PC-3 (cell line): ENCODE measurements around the gene MCU. TPM values are rescaled to one million over a fixed set of nuclear protein-coding genes. Genes with fewer than 3 reads are reported as not detected.

Source experiments
- ATAC-seq: fragments of 200-7000 bp; cut with Tn5 transposase; 2 replicates; pipeline ENCODE4 v1.9.1; 2020; ENCODE audit warnings: mild to moderate bottlenecking, moderate library complexity
- BruUV-seq: library from RNA; stranded (reverse); fragments of 400-500 nt; replicated peaks from 2 replicates; lab custom pipeline; 2021; lab: Mats Ljungman, UMichigan
- CTCF ChIA-PET: fragments of 300-600 bp; sonication (Branson Sonifier 250); formaldehyde crosslinking; loops from one replicate; lab custom pipeline; 2022; ENCODE audit warnings: antibody characterized with exemption; lab: Charles Lee
- POLR2A ChIA-PET: fragments of 300-600 bp; sonication (Branson Sonifier 250); formaldehyde crosslinking; loops from one replicate; lab custom pipeline; 2022; ENCODE audit warnings: antibody characterized with exemption; ENCODE audit not compliant: unreplicated experiment; lab: Charles Lee
- DNase-seq: peaks from one replicate; pipeline ENCODE4 v3.0.0-alpha.2; 2015
- H2AFZ ChIP-seq: fragments of 300-600 bp; sonication (generic); 2 replicates; pipeline ENCODE4 v1.6.0; 2016; ENCODE audit warnings: antibody characterized with exemption, low read length
- H3F3A ChIP-seq: fragments of 300-600 bp; sonication (generic); one replicate; pipeline ENCODE4 v1.6.0; 2017; ENCODE audit warnings: antibody characterized with exemption, low read length, control low read depth, mild to moderate bottlenecking; ENCODE audit not compliant: unreplicated experiment
- H3K27ac ChIP-seq: fragments of 300-600 bp; sonication (generic); 2 replicates; pipeline ENCODE4 v1.5.1; 2016; ENCODE audit warnings: mild to moderate bottlenecking, low read length
- H3K27me3 ChIP-seq: fragments of 300-600 bp; sonication (generic); 2 replicates; pipeline ENCODE4 v1.6.1; 2016; ENCODE audit warnings: low read length, mixed read lengths
- H3K36me3 ChIP-seq: fragments of 300-600 bp; sonication (generic); 2 replicates; pipeline ENCODE4 v1.6.1; 2016; ENCODE audit warnings: low read depth, mixed run types, low read length, mixed read lengths
- H3K4me1 ChIP-seq: fragments of 300-600 bp; sonication (generic); 2 replicates; pipeline ENCODE4 v1.5.1; 2016; ENCODE audit warnings: low read length; ENCODE audit not compliant: insufficient read depth
- H3K4me2 ChIP-seq: fragments of 300-600 bp; sonication (generic); 2 replicates; pipeline ENCODE4 v1.6.0; 2016; ENCODE audit warnings: low read length
- H3K4me3 ChIP-seq: fragments of 300-600 bp; sonication (generic); 2 replicates; pipeline ENCODE4 v1.5.1; 2016; ENCODE audit warnings: mild to moderate bottlenecking, low read length, mixed read lengths
- H3K79me2 ChIP-seq: fragments of 300-600 bp; sonication (generic); 2 replicates; pipeline ENCODE4 v1.6.1; 2017; ENCODE audit warnings: low read length, mixed read lengths
- H3K9ac ChIP-seq: fragments of 300-600 bp; sonication (generic); 2 replicates; pipeline ENCODE4 v1.6.0; 2016; ENCODE audit warnings: mild to moderate bottlenecking, low read length
- H3K9me2 ChIP-seq: fragments of 300-600 bp; sonication (generic); replicated peaks from 2 replicates; pipeline ENCODE4 v1.6.1; 2016; ENCODE audit warnings: mixed run types, low read length, mixed read lengths
- H3K9me3 ChIP-seq: fragments of 300-600 bp; sonication (generic); 2 replicates; pipeline ENCODE4 v1.6.1; 2016; ENCODE audit warnings: low read length, mixed read lengths
- H4K20me1 ChIP-seq: fragments of 300-600 bp; sonication (generic); 2 replicates; pipeline ENCODE4 v1.6.1; 2016; ENCODE audit warnings: low read length, mixed read lengths
- CTCF ChIP-seq: fragments of 300-600 bp; sonication (generic); conservative IDR thresholded peaks from 2 replicates; pipeline ENCODE4 v1.5.1; 2017; ENCODE audit warnings: antibody characterized with exemption, low read depth, mild to moderate bottlenecking, low read length
- EZH2 ChIP-seq: fragments of 300-600 bp; sonication (generic); IDR thresholded peaks from one replicate; pipeline ENCODE4 v1.6.1; 2017; ENCODE audit warnings: antibody characterized with exemption, mild to moderate bottlenecking, low read length; ENCODE audit not compliant: unreplicated experiment
- EZH2phosphoT487 ChIP-seq: fragments of 300-600 bp; sonication (generic); IDR thresholded peaks from 2 replicates; pipeline ENCODE4 v1.6.1; 2018; ENCODE audit warnings: mild to moderate bottlenecking, antibody characterized with exemption, low read length, borderline replicate concordance
- intact Hi-C: fragments of 100-400 bp; cut with micrococcal nuclease; formaldehyde crosslinking; loops from 2 replicates; pipeline ENCODE4 v1.9.0; 2023
- total RNA-seq: library from RNA; depleted of rRNA; stranded (reverse); fragments of >200 nt; gene quantifications from 2 replicates; pipeline ENCODE4 v1.2.3, GENCODE V29; 2014

Gene MCU
- total RNA-seq, 1 experiment from 2014 or later = 21.5 TPM

- intact Hi-C loops = no loop called here
- BruUV-seq = no TSS peak
Observed at GRCh38 chr10:72887043-72887442, 195.1 kb downstream of the MCU start.

GRCh38 chr10:72888151-72888638, 196.3 kb downstream of the MCU start:
- BruUV-seq = no TSS peak
- DNase-seq (no peak), ATAC-seq (no peak)
- no peak overlapping the region for H3K9ac ChIP-seq
- H3K79me2 ChIP-seq = no peaks in the 10 kb centered on the region
- no peaks in the 10 kb centered on the region for H3K9me3 ChIP-seq
- no peaks in the 10 kb centered on the region for H4K20me1 ChIP-seq
- CTCF ChIA-PET = no interaction called here
- POLR2A ChIA-PET = interaction anchor here (0.6 to 0.7 kb wide), 2 partner anchors 31 to 51 kb away, joined by 4 to 9 read pairs; no protein-coding TSS in a partner anchor
- intact Hi-C loops = no loop called here
- H3K27ac ChIP-seq = no peak overlapping the region
- no peak for TF ChIP-seq CTCF
- TF ChIP-seq EZH2phosphoT487 = no peak
- no peak for TF ChIP-seq EZH2
- H3K4me3 ChIP-seq = no peak overlapping the region
- H3K9me2 ChIP-seq = no peaks in the 10 kb centered on the region
- no peak overlapping the region for H2AFZ ChIP-seq
- peaks cover 64% of the 10 kb centered on the region for H3K27me3 ChIP-seq
- no peaks in the 10 kb centered on the region for H3K36me3 ChIP-seq
- peaks cover 6% of the 10 kb centered on the region; the same call in 1 of the 2 replicates for H3K4me1 ChIP-seq
- H3K4me2 ChIP-seq = no peak overlapping the region
- H3F3A ChIP-seq = no peaks in the 10 kb centered on the region

More at GRCh38 chr10:72887043-72887442, 195.1 kb downstream of the MCU start:
- Histone ChIP-seq H3K4me2 (peak overlapping the region; percentile 2), H4K20me1 (no peaks in the 10 kb centered on the region), H3F3A (no peaks in the 10 kb centered on the region), H3K9ac (no peak overlapping the region), H3K79me2 (no peaks in the 10 kb centered on the region), H3K27me3 (peaks cover 56% of the 10 kb centered on the region), H3K27ac (no peak overlapping the region), H3K9me3 (no peaks in the 10 kb centered on the region), H3K9me2 (no peaks in the 10 kb centered on the region), H3K36me3 (no peaks in the 10 kb centered on the region), H3K4me1 (peaks cover 6% of the 10 kb centered on the region; the same call in 1 of the 2 replicates), H3K4me3 (no peak overlapping the region), H2AFZ (peak overlapping the region; percentile 9)
- TF ChIP-seq CTCF (no peak), EZH2 (no peak), EZH2phosphoT487 (no peak; the same call in 1 of the 2 replicates)
- ChIA-PET POLR2A (no interaction called here), CTCF (no interaction called here)
- DNase-seq (no peak), ATAC-seq (peak; percentile 16; the same call in 1 of the 2 replicates)

- H3K4me3 ChIP-seq = no peak overlapping the region
- POLR2A ChIA-PET = no interaction called here
- no peak overlapping the region for H3K27ac ChIP-seq
- no peaks in the 10 kb centered on the region for H4K20me1 ChIP-seq
- H3K4me2 ChIP-seq = no peak overlapping the region
- TF ChIP-seq EZH2 (no peak), EZH2phosphoT487 (no peak), CTCF (no peak)
- no peak overlapping the region for H3K9ac ChIP-seq
- no peaks in the 10 kb centered on the region for H3K9me3 ChIP-seq
- H3K4me1 ChIP-seq = peaks cover 6% of the 10 kb centered on the region; the same call in 1 of the 2 replicates
- H3K79me2 ChIP-seq = no peaks in the 10 kb centered on the region
- ATAC-seq (no peak; the same call in 1 of the 2 replicates), DNase-seq (peak; percentile 73)
- peaks cover 76% of the 10 kb centered on the region for H3K27me3 ChIP-seq
- BruUV-seq = no TSS peak
- H3F3A ChIP-seq = no peaks in the 10 kb centered on the region
- CTCF ChIA-PET = no interaction called here
- H2AFZ ChIP-seq = no peak overlapping the region
- intact Hi-C loops = no loop called here
- no peaks in the 10 kb centered on the region for H3K36me3 ChIP-seq
- no peaks in the 10 kb centered on the region for H3K9me2 ChIP-seq
Observed at GRCh38 chr10:72889391-72889831, 197.5 kb downstream of the MCU start.
